HG03457 (cell line): Measurements from ENCODE around the gene LEAP2.

Experiments
- ATAC-seq: cut with Tn5 transposase; IDR thresholded peaks from one replicate; pipeline ENCODE4 v1.9.1; 2021; ENCODE audit warnings: moderate number of reproducible peaks; ENCODE audit not compliant: unreplicated experiment

The LEAP2 gene

GRCh38 chr5:132876020-132876759, 2.7 kb downstream of the LEAP2 start:
- ATAC-seq, result no peak

GRCh38 chr5:132877466-132877865, 4.0 kb downstream of the LEAP2 start:
- ATAC-seq, result no peak

- no peak for ATAC-seq
Observed at GRCh38 chr5:132877938-132878337, 4.5 kb downstream of the LEAP2 start.

GRCh38 chr5:132883261-132883834, 9.9 kb downstream of the LEAP2 start:
- no peak for ATAC-seq

- ATAC-seq, result no peak
Observed at GRCh38 chr5:132884548-132884947, 11.1 kb downstream of the LEAP2 start.

- ATAC-seq, result no peak
Observed at GRCh38 chr5:132886064-132886823, 12.8 kb downstream of the LEAP2 start.

- no peak for ATAC-seq
Observed at GRCh38 chr5:132887283-132887682, 13.8 kb downstream of the LEAP2 start.

GRCh38 chr5:132889501-132889900, 16.0 kb downstream of the LEAP2 start:
- ATAC-seq, result no peak

- ATAC-seq, result no peak
Observed at GRCh38 chr5:132890817-132891216, 17.3 kb downstream of the LEAP2 start.

GRCh38 chr5:132895719-132896305, 22.3 kb downstream of the LEAP2 start:
- ATAC-seq, result no peak

GRCh38 chr5:132896685-132897084, 23.2 kb downstream of the LEAP2 start:
- ATAC-seq, result no peak

- ATAC-seq, result no peak
Observed at GRCh38 chr5:132898094-132898493, 24.6 kb downstream of the LEAP2 start.

GRCh38 chr5:132901036-132901435, 27.6 kb downstream of the LEAP2 start:
- no peak for ATAC-seq

GRCh38 chr5:132901730-132902129, 28.3 kb downstream of the LEAP2 start:
- no peak for ATAC-seq

GRCh38 chr5:132905938-132906337, 32.5 kb downstream of the LEAP2 start:
- no peak for ATAC-seq

GRCh38 chr5:132907161-132907560, 33.7 kb downstream of the LEAP2 start:
- no peak for ATAC-seq

GRCh38 chr5:132909702-132910101, 36.2 kb downstream of the LEAP2 start:
- no peak for ATAC-seq

GRCh38 chr5:132915681-132916080, 42.2 kb downstream of the LEAP2 start:
- no peak for ATAC-seq

- no peak for ATAC-seq
Observed at GRCh38 chr5:132916086-132916485, 42.6 kb downstream of the LEAP2 start.
